Measurements from ENCODE around the gene STAT3.

Gene STAT3

DNA sequence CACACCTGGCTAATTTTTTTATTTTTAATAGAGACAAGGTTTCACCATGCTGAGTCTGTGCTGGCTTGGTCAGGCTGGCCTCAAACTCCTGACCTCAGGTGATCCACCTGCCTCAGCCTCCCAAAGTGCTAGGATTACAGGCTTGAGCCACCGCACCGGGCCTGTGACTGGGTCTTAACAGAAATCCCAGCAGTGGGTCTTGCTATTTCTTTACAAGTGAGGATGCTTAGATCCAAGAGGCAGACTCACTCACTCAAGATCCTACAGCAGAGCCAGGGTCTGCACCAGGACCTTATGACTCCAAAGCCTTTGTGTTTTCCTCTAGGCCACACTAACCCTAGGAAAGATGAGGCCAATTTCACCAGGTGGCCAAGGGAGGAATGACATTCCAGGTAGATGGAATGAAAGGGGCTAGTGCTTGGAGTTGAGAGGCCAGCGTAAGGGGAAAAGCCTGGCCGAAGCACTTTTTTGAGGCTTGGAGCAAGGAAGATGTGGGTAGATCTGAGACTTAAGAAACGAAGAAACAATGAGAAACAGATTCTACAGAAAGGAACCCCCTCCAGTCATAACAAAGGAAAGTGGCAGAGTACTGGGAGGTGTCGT is 105.7 kb downstream of the STAT3 start:
- TF ChIP-seq, protein P1, sequence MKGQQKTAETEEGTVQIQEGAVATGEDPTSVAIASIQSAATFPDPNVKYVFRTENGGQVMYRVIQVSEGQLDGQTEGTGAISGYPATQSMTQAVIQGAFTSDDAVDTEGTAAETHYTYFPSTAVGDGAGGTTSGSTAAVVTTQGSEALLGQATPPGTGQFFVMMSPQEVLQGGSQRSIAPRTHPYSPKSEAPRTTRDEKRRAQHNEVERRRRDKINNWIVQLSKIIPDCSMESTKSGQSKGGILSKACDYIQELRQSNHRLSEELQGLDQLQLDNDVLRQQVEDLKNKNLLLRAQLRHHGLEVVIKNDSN (IDR thresholded peaks at IDR 0.05) = no peak
- TF ChIP-seq FOXM1 (IDR thresholded peaks at IDR 0.05; ENCODE audit: borderline replicate concordance, low read depth) (no peak), TCF12 (IDR thresholded peaks at IDR 0.05; ENCODE audit: low read depth) (no peak), TAF1 (IDR thresholded peaks at IDR 0.05; ENCODE audit: low read depth) (no peak), TEAD4 (IDR thresholded peaks at IDR 0.05) (no peak), YY1 (IDR thresholded peaks at IDR 0.05; ENCODE audit: low read depth) (no peak), NFIC (IDR thresholded peaks at IDR 0.05) (no peak), EP300 (IDR thresholded peaks at IDR 0.05; ENCODE audit: borderline replicate concordance) (no peak), CEBPB (IDR thresholded peaks at IDR 0.05) (no peak), RAD21 (IDR thresholded peaks at IDR 0.05; ENCODE audit: low read depth) (no peak), ZBTB7A (IDR thresholded peaks at IDR 0.05; ENCODE audit: low read depth) (no peak), CREB1 (IDR thresholded peaks at IDR 0.05; ENCODE audit: low read depth) (no peak), EGR1 (IDR thresholded peaks at IDR 0.05) (no peak)
- TF ChIP-seq, protein P2, sequence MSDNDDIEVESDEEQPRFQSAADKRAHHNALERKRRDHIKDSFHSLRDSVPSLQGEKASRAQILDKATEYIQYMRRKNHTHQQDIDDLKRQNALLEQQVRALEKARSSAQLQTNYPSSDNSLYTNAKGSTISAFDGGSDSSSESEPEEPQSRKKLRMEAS (IDR thresholded peaks at IDR 0.05) = no peak
- TF ChIP-seq, protein P3, sequence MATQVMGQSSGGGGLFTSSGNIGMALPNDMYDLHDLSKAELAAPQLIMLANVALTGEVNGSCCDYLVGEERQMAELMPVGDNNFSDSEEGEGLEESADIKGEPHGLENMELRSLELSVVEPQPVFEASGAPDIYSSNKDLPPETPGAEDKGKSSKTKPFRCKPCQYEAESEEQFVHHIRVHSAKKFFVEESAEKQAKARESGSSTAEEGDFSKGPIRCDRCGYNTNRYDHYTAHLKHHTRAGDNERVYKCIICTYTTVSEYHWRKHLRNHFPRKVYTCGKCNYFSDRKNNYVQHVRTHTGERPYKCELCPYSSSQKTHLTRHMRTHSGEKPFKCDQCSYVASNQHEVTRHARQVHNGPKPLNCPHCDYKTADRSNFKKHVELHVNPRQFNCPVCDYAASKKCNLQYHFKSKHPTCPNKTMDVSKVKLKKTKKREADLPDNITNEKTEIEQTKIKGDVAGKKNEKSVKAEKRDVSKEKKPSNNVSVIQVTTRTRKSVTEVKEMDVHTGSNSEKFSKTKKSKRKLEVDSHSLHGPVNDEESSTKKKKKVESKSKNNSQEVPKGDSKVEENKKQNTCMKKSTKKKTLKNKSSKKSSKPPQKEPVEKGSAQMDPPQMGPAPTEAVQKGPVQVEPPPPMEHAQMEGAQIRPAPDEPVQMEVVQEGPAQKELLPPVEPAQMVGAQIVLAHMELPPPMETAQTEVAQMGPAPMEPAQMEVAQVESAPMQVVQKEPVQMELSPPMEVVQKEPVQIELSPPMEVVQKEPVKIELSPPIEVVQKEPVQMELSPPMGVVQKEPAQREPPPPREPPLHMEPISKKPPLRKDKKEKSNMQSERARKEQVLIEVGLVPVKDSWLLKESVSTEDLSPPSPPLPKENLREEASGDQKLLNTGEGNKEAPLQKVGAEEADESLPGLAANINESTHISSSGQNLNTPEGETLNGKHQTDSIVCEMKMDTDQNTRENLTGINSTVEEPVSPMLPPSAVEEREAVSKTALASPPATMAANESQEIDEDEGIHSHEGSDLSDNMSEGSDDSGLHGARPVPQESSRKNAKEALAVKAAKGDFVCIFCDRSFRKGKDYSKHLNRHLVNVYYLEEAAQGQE (IDR thresholded peaks at IDR 0.05; ENCODE audit: low read depth) = no peak

DNA sequence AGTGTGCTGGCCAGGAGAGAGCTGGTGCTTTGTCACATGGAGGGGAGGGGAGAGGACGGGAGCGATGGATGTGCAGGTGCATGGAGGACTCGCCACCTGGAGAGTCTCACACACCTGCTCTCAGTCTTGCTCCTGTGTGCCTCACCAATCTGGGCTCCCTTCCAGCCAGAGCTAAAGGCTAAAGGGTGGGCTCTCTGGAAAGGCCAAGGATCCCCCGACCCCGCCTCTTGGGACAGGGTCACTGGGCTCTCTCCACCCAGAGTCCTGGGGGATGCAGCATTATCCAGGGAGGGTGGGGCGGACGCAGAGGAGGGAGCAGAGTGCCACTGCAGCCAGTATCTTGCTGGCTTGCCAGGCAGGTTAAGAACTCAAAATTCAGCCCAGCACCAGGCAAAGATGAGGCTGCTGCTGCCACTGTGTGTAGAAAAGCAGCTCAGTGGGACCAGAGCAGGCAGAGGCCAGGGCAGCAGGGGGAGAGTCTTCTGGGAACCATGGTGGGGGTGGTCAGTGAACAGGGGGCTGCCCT is 106.6 kb downstream of the STAT3 start:
- no peak for TF ChIP-seq TAF1 (IDR thresholded peaks at IDR 0.05; ENCODE audit: low read depth)
- no peak for TF ChIP-seq FOXM1 (IDR thresholded peaks at IDR 0.05; ENCODE audit: borderline replicate concordance, low read depth)
- TF ChIP-seq, protein P2 (IDR thresholded peaks at IDR 0.05) = no peak
- TF ChIP-seq, protein P3 (IDR thresholded peaks at IDR 0.05; ENCODE audit: low read depth) = no peak
- no peak for TF ChIP-seq ZBTB7A (IDR thresholded peaks at IDR 0.05; ENCODE audit: low read depth)
- no peak for TF ChIP-seq CREB1 (IDR thresholded peaks at IDR 0.05; ENCODE audit: low read depth)
- TF ChIP-seq TCF12 (IDR thresholded peaks at IDR 0.05; ENCODE audit: low read depth) = no peak
- TF ChIP-seq CEBPB (IDR thresholded peaks at IDR 0.05) = no peak
- TF ChIP-seq TEAD4 (IDR thresholded peaks at IDR 0.05) = no peak
- TF ChIP-seq EGR1 (IDR thresholded peaks at IDR 0.05) = no peak
- no peak for TF ChIP-seq RAD21 (IDR thresholded peaks at IDR 0.05; ENCODE audit: low read depth)
- no peak for TF ChIP-seq YY1 (IDR thresholded peaks at IDR 0.05; ENCODE audit: low read depth)
- no peak for TF ChIP-seq EP300 (IDR thresholded peaks at IDR 0.05; ENCODE audit: borderline replicate concordance)
- TF ChIP-seq, protein P1 (IDR thresholded peaks at IDR 0.05) = no peak
- TF ChIP-seq NFIC (IDR thresholded peaks at IDR 0.05) = no peak

DNA sequence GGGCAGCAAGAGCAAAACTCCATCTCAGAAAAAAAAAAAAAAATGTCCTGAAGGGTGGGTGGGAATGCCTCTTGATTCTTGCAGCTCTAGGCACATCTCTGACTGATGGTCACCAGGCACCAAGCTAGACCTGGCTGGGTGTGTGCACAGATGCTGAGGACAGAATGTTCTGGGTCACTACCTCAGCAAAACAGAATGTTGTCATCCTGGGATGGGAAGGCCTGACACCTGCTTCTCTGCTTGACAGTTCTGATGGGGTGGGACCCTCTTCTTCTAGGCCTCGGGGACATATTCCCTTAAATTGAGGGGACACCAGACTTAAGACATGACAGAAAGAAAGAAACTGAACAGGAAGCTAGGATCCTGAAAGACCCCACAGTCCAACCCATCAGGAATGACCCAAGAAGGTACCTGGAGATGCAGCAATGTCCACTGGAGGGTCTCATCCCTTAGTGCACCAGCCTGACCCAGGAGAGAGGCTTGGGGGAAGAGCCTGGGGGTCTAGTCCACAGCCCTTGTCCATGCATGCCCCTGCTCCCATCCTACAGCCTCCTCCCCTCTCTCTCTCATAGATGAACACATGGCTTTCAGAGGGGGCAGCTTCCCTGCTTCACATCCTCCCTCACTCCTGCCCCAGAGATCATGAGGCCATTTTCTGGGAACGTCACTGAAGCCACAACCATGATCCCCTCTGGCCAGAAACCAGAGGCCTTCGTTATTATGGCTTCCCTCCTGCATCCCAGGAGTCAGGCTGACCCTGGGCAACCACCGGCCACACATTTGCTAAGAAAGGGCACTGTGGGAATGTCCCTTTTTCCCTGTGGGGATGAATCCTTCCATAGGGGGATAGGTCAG is 108.2 kb downstream of the STAT3 start:
- no peak for TF ChIP-seq FOXM1 (IDR thresholded peaks at IDR 0.05; ENCODE audit: borderline replicate concordance, low read depth)
- no peak for TF ChIP-seq NFIC (IDR thresholded peaks at IDR 0.05)
- TF ChIP-seq EGR1 (IDR thresholded peaks at IDR 0.05) = no peak
- TF ChIP-seq, protein P2 (IDR thresholded peaks at IDR 0.05) = no peak
- no peak for TF ChIP-seq ZBTB7A (IDR thresholded peaks at IDR 0.05; ENCODE audit: low read depth)
- TF ChIP-seq EP300 (IDR thresholded peaks at IDR 0.05; ENCODE audit: borderline replicate concordance) = no peak
- TF ChIP-seq YY1 (IDR thresholded peaks at IDR 0.05; ENCODE audit: low read depth) = no peak
- TF ChIP-seq TAF1 (IDR thresholded peaks at IDR 0.05; ENCODE audit: low read depth) = no peak
- TF ChIP-seq, protein P3 (IDR thresholded peaks at IDR 0.05; ENCODE audit: low read depth) = no peak
- no peak for TF ChIP-seq CREB1 (IDR thresholded peaks at IDR 0.05; ENCODE audit: low read depth)
- no peak for TF ChIP-seq CEBPB (IDR thresholded peaks at IDR 0.05)
- TF ChIP-seq TCF12 (IDR thresholded peaks at IDR 0.05; ENCODE audit: low read depth) = no peak
- no peak for TF ChIP-seq RAD21 (IDR thresholded peaks at IDR 0.05; ENCODE audit: low read depth)
- TF ChIP-seq TEAD4 (IDR thresholded peaks at IDR 0.05) = no peak
- TF ChIP-seq, protein P1 (IDR thresholded peaks at IDR 0.05) = no peak

All from Ishikawa (cell line).